Activated naive CD8-positive, alpha-beta T cell treated with anti-CD3 and anti-CD28 coated beads, Interleukin-2, amount 10 ng/mL, durations not matched to agents 7 days and 5 days (primary cell): ENCODE results near the gene ZMYM5. TPM values are rescaled to one million over a fixed set of nuclear protein-coding genes. Genes with fewer than 3 reads are reported as not detected.
A peak's percentile ranks its signal among the peaks of the same experiment; 100 is the strongest.
"Not testable (repeated sequence)": the region's sequence is repeated elsewhere in the genome, so short reads cannot be mapped to it uniquely, and the experiment has no call there.

ENCODE experiments used
- ATAC-seq: fragments of 150-1000 bp; cut with Tn5 transposase; one replicate; pipeline ENCODE4 v1.10.0; 2021; ENCODE audit warnings: low read depth, moderate library complexity
- POLR2A ChIA-PET: fragments of 350-600 bp; sonication (Branson Sonifier 250); formaldehyde crosslinking; loops from one replicate; lab custom pipeline; 2021; ENCODE audit warnings: antibody characterized with exemption; lab: Charles Lee
- DNase-seq: peaks from one replicate; pipeline ENCODE4 v3.0.0; 2021
- H3K27ac Mint-ChIP-seq: one replicate; pipeline ENCODE4 v1.8.0; 2022; ENCODE audit warnings: mild to moderate bottlenecking, mixed read lengths
- H3K27me3 Mint-ChIP-seq: one replicate; pipeline ENCODE4 v1.8.0; 2022; ENCODE audit warnings: mild to moderate bottlenecking, moderate library complexity, mixed read lengths
- H3K36me3 Mint-ChIP-seq: one replicate; pipeline ENCODE4 v1.8.0; 2021; ENCODE audit warnings: mild to moderate bottlenecking, mixed read lengths
- H3K4me1 Mint-ChIP-seq: one replicate; pipeline ENCODE4 v1.8.0; 2021; ENCODE audit warnings: mixed read lengths
- H3K4me3 Mint-ChIP-seq: one replicate; pipeline ENCODE4 v1.8.0; 2022; ENCODE audit warnings: mild to moderate bottlenecking, moderate library complexity, mixed read lengths
- H3K9me3 Mint-ChIP-seq: one replicate; pipeline ENCODE4 v1.8.0; 2021; ENCODE audit warnings: mixed read lengths
- total RNA-seq, 2 experiments: library from RNA; stranded (reverse); gene quantifications; one replicate each; pipeline ENCODE4 v1.2.3, GENCODE V29; 2021

The ZMYM5 gene
- total RNA-seq, 2 experiments from 2014 or later, result 20.8 to 22.2 TPM

GRCh38 chr13:19810996-19811881 is 52.2 kb downstream of the ZMYM5 start:
- no peaks in the 10 kb centered on the region for H3K27me3 Mint-ChIP-seq
- H3K36me3 Mint-ChIP-seq, result peaks cover 8% of the 10 kb centered on the region
- DNase-seq (no peak), ATAC-seq (no peak)
- POLR2A ChIA-PET, result no interaction called here
- H3K27ac Mint-ChIP-seq, result no peak overlapping the region
- no peaks in the 10 kb centered on the region for H3K4me1 Mint-ChIP-seq
- H3K4me3 Mint-ChIP-seq, result no peak overlapping the region
- H3K9me3 Mint-ChIP-seq, result peaks cover 1% of the 10 kb centered on the region

DNA sequence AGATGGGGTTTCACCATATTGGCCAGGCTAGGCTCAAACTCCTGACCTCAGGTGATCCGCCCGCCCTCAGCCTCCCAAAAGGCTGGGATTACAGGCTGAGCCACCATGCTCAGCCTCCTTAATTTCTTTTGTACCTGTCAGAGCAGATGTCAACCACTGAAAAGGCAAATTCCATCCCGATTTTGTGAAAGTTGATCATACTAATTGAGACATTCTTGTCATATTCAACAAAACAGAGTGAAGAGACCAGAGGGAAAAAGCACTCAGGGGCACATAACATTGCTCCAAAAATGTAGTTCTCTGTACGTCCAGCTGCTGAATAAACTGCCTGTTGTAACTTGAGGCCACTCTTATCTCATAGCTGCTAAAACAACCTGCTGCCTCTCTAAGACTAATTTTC is 53.3 kb downstream of the ZMYM5 start:
- no peak overlapping the region for H3K4me3 Mint-ChIP-seq
- no peaks in the 10 kb centered on the region for H3K27me3 Mint-ChIP-seq
- no peak for ATAC-seq
- POLR2A ChIA-PET, result no interaction called here
- DNase-seq, result no peak
- peaks cover 8% of the 10 kb centered on the region for H3K36me3 Mint-ChIP-seq
- H3K27ac Mint-ChIP-seq, result no peak overlapping the region
- no peaks in the 10 kb centered on the region for H3K4me1 Mint-ChIP-seq
- peaks cover 1% of the 10 kb centered on the region for H3K9me3 Mint-ChIP-seq

GRCh38 chr13:19805765-19806164 is 57.7 kb downstream of the ZMYM5 start:
- Mint-ChIP-seq H3K9me3 (no peaks in the 10 kb centered on the region), H3K36me3 (no peaks in the 10 kb centered on the region), H3K27me3 (no peaks in the 10 kb centered on the region), H3K4me3 (no peak overlapping the region), H3K4me1 (no peaks in the 10 kb centered on the region), H3K27ac (no peak overlapping the region)
- POLR2A ChIA-PET, result no interaction called here
- ATAC-seq (no peak), DNase-seq (no peak)

GRCh38 chr13:19795956-19796355 is 67.5 kb downstream of the ZMYM5 start:
- ATAC-seq (no peak), DNase-seq (no peak)
- POLR2A ChIA-PET, result no interaction called here
- Mint-ChIP-seq H3K4me3 (no peak overlapping the region), H3K36me3 (peaks cover 8% of the 10 kb centered on the region), H3K27ac (no peak overlapping the region), H3K9me3 (no peaks in the 10 kb centered on the region), H3K4me1 (no peaks in the 10 kb centered on the region), H3K27me3 (no peaks in the 10 kb centered on the region)

- Mint-ChIP-seq H3K27me3 (no peaks in the 10 kb centered on the region), H3K27ac (no peak overlapping the region), H3K9me3 (no peaks in the 10 kb centered on the region), H3K36me3 (peaks cover 4% of the 10 kb centered on the region), H3K4me3 (no peak overlapping the region), H3K4me1 (no peaks in the 10 kb centered on the region)
- ATAC-seq (no peak), DNase-seq (no peak)
- POLR2A ChIA-PET, result interaction anchor here (1.3 kb wide), 1 partner anchor 12 kb away, joined by 4 read pairs; the partner anchor contains the start of gene PSPC1
Observed at GRCh38 chr13:19794631-19795030, 68.8 kb downstream of the ZMYM5 start.

DNA sequence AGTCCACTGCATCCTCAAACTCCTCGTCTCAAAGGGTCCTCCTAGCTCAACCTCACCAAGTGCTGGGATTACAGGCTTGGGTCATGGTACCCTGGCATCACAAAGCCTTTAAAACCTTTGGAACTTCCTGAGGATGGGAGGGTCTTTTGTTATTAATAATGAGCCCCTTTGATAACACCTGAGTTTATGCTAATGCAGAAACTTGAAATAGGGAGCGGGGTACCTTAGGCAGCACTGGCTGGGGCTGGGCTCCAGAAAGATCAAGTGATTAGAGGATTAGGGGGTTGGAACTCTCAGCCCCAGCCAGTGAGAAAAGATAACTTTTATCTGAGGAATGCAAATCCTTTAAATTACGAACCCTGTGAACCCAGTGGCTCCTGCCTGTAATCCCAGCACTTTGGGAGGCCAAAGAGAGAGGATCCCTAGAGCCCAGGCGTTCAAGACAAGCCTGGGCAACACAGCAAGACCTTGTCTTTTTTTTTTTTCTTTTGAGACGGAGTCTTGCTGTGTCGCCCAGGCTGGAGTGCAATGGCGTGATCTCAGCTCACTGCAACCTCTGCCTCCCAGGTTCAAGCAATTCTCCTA is 71.4 kb downstream of the ZMYM5 start:
- POLR2A ChIA-PET, result no interaction called here

DNA sequence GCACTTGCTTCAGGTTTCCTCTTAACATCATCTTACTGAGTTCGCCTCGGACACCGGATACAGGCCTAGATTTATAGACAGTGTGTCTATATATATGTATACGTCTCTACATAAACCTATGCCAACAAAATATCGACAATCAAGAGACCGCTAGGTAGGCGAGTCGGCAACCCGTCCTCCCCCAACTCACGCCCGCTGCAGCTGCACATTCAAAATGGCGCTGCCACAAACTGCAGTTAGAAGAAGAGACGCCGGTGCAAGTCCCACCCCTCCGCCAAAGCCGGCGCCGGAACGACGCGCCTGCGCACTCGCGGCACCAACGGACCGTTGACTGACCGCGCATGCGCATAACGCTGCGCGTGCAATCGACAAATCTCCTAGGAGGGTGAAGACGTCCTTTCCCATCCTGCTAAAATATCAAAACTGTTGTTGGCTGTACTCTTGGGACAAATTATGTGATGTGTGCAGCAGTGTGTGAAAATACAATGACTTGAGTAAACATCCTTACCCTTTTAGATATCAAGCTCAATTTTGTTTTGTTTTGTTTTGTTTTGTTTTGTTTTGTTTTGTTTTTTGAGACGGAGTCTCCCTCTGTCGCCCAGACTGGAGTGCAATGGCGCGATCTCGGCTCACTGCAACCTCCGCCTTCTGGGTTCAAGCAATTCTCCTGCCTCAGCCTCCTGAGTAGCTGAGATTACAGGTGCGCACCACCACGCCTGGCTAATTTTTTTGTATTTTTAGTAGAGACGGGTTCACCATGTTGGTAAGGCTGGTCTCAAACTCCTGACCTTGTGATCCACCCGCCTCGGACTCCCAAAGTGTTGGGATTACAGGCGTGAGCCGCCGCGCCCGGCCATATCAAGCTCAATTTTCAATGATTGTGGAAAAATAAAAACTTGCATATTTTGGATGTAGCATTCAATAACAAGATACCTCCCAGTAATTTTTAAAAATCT is 80.4 kb downstream of the ZMYM5 start, which contains the start of gene PSPC1:
PSPC1 (minus strand) TSS at position 219 of the 956 bp plus-strand sequence; CDS start at position 31, 188 bp downstream.
- not testable (repeated sequence) for H3K36me3 Mint-ChIP-seq, H3K4me1 Mint-ChIP-seq, H3K9me3 Mint-ChIP-seq, H3K27me3 Mint-ChIP-seq
- ATAC-seq (peak; percentile 92), DNase-seq (peak; percentile 96)
- POLR2A ChIA-PET, result interaction anchor here (1.3 to 3.1 kb wide), 6 partner anchors 11 to 1821 kb away, joined by 3 to 50 read pairs (median 4); partner anchors contain the start of genes MICU2 and ZMYM5
- H3K4me3 Mint-ChIP-seq, result peak within 1 kb of the TSS; percentile 95
- peak within 1 kb of the TSS; percentile 98 for H3K27ac Mint-ChIP-seq

More for the DNA sequence above, 71.4 kb downstream of the ZMYM5 start:
- DNase-seq, result no peak
- Mint-ChIP-seq H3K27ac (no peak overlapping the region), H3K4me1 (no peaks in the 10 kb centered on the region), H3K36me3 (peaks cover 2% of the 10 kb centered on the region), H3K9me3 (no peaks in the 10 kb centered on the region), H3K4me3 (no peak overlapping the region), H3K27me3 (no peaks in the 10 kb centered on the region)
- ATAC-seq, result no peak

GRCh38 chr13:19782049-19782726 is 81.3 kb downstream of the ZMYM5 start:
- H3K27me3 Mint-ChIP-seq, result no peaks in the 10 kb centered on the region
- H3K36me3 Mint-ChIP-seq, result peaks cover 8% of the 10 kb centered on the region
- H3K27ac Mint-ChIP-seq, result peak overlapping the region; percentile 98
- peak overlapping the region; percentile 95 for H3K4me3 Mint-ChIP-seq
- H3K9me3 Mint-ChIP-seq, result no peaks in the 10 kb centered on the region
- POLR2A ChIA-PET, result interaction anchor here (1.2 to 3.1 kb wide), 9 partner anchors 10 to 1822 kb away, joined by 3 to 50 read pairs (median 4); partner anchors contain the start of genes MICU2, MPHOSPH8 and ZMYM5
- peaks cover 6% of the 10 kb centered on the region for H3K4me1 Mint-ChIP-seq
- ATAC-seq (peak; percentile 43), DNase-seq (peak; percentile 70)

GRCh38 chr13:19781526-19781925 is 81.9 kb downstream of the ZMYM5 start:
- POLR2A ChIA-PET, result interaction anchor here (1.2 to 3.1 kb wide), 5 partner anchors 9 to 337 kb away, joined by 3 to 50 read pairs (median 6); partner anchors contain the start of genes MPHOSPH8 and ZMYM5
- peak overlapping the region; percentile 98 for H3K27ac Mint-ChIP-seq

GRCh38 chr13:19780753-19781418 is 82.6 kb downstream of the ZMYM5 start:
- POLR2A ChIA-PET, result interaction anchor here (0.8 to 3.1 kb wide), 6 partner anchors 9 to 338 kb away, joined by 3 to 50 read pairs (median 6); partner anchors contain the start of genes MPHOSPH8 and ZMYM5
- not testable (repeated sequence) for H3K27ac Mint-ChIP-seq, ATAC-seq, H3K9me3 Mint-ChIP-seq, H3K4me1 Mint-ChIP-seq, DNase-seq, H3K27me3 Mint-ChIP-seq
- H3K4me3 Mint-ChIP-seq, result peak overlapping the region; percentile 95
- H3K36me3 Mint-ChIP-seq, result peaks cover 11% of the 10 kb centered on the region

More at GRCh38 chr13:19781526-19781925, 81.9 kb downstream of the ZMYM5 start:
- peaks cover 8% of the 10 kb centered on the region for H3K36me3 Mint-ChIP-seq
- peaks cover 6% of the 10 kb centered on the region for H3K4me1 Mint-ChIP-seq
- ATAC-seq (no peak), DNase-seq (no peak)
- H3K9me3 Mint-ChIP-seq, result no peaks in the 10 kb centered on the region
- no peaks in the 10 kb centered on the region for H3K27me3 Mint-ChIP-seq
- peak overlapping the region; percentile 95 for H3K4me3 Mint-ChIP-seq
